Thoracic aorta (tissue), 2 donors: ENCODE measurements around the gene PLXNA2. TPM values are rescaled to one million over a fixed set of nuclear protein-coding genes. Genes with fewer than 3 reads are reported as not detected.

ENCODE experiments used
- ATAC-seq: fragments of 150-250 bp; one replicate; pipeline ENCODE4 v1.8.0; 2017; ENCODE audit warnings: low read depth; ENCODE audit not compliant: insufficient number of reproducible peaks, low FRiP score
- DNase-seq: peaks from one replicate; pipeline ENCODE4 v3.0.0-alpha.2; 2020; ENCODE audit warnings: low spot score
- H3K27ac ChIP-seq, 2 donors: fragments of 200-600 bp; sonication (generic); 1 replicate in 1 of 2; 2 replicates in 1 of 2; pipeline ENCODE4 v1.5.1; 2016; ENCODE audit warnings: mild to moderate bottlenecking in 2 of 2, moderate library complexity in 2 of 2
- H3K27me3 ChIP-seq: fragments of 200-600 bp; sonication (generic); replicated peaks from 2 replicates; pipeline ENCODE4 v1.6.0; 2016; ENCODE audit warnings: mild to moderate bottlenecking; ENCODE audit not compliant: insufficient read depth
- H3K36me3 ChIP-seq: fragments of 200-600 bp; sonication (generic); one replicate; pipeline ENCODE4 v1.5.1; 2016
- H3K4me1 ChIP-seq, 2 donors: fragments of 200-600 bp; sonication (generic); 1 replicate in 1 of 2; 2 replicates in 1 of 2; pipeline versions ENCODE4 v1.5.1 to v1.6.0; 2016; ENCODE audit warnings: low read depth in 2 of 2, mild to moderate bottlenecking in 1 of 2; ENCODE audit not compliant: control insufficient read depth in 1 of 2
- H3K4me3 ChIP-seq: fragments of 200-600 bp; sonication (generic); 2 replicates; pipeline ENCODE4 v1.5.1; 2016; ENCODE audit warnings: mild to moderate bottlenecking
- H3K9me3 ChIP-seq: fragments of 200-600 bp; sonication (generic); 2 replicates; pipeline ENCODE4 v1.5.1; 2016
- CTCF ChIP-seq: fragments of 200-600 bp; sonication (generic); IDR thresholded peaks from one replicate; pipeline ENCODE4 v1.5.1; 2019; ENCODE audit warnings: antibody characterized with exemption
- total RNA-seq, 2 donors: library from RNA; depleted of rRNA; stranded (reverse); fragments of >200 nt; gene quantifications; one replicate each; pipeline versions ENCODE4 v1.1.0 to v1.2.3, GENCODE V29; 2016

Gene PLXNA2
- total RNA-seq, 2 donors from 2014 or later = 30.2 to 62.2 TPM

DNA sequence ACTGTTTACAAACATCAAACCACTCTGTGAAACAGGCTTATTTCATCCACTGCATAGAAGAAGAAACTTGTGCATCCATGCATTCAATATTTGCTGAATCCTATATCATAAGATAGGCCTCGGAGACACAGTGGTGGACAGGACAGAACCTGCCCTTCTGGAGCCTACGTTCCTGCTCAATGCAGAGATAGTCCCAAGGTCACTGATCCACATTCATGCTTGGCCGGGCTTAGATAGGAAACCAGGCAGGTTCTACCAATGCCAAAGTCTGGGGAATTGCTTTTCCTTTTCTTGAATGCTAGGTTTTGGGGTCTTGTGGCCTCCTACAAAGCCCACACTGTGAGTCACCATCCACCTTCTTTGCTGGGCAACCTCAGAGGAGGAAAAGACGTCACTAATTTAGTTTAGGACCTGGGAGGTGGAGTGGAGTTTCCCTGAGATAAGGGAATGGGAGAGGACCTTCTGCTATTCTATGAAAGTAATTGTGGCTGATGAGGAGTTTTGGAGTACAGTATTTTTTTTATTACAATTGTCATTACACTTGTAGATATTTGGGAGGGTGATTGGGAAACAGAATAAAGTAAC lies 233.6 kb downstream of the PLXNA2 start:
- no peak for TF ChIP-seq CTCF
- Histone ChIP-seq H3K36me3 (no peaks in the 10 kb centered on the region), H3K27ac (no peak overlapping the region), H3K4me1 (no peaks in the 10 kb centered on the region), H3K9me3 (no peaks in the 10 kb centered on the region), H3K27me3 (no peaks in the 10 kb centered on the region), H3K4me3 (no peak overlapping the region)
- ATAC-seq = no peak
- DNase-seq = no peak

- Histone ChIP-seq H3K27me3 (no peaks in the 10 kb centered on the region), H3K4me1 (no peaks in the 10 kb centered on the region), H3K4me3 (no peak overlapping the region), H3K27ac (no peak overlapping the region), H3K36me3 (no peaks in the 10 kb centered on the region), H3K9me3 (no peaks in the 10 kb centered on the region)
- TF ChIP-seq CTCF = no peak
- DNase-seq = no peak
- ATAC-seq = no peak
Observed at GRCh38 chr1:208009706-208010444, 234.3 kb downstream of the PLXNA2 start.

GRCh38 chr1:208009303-208009702 lies 234.9 kb downstream of the PLXNA2 start:
- peaks cover 0 to 5% of the 10 kb centered on the region in 2 donors for H3K4me1 ChIP-seq
- no peaks in the 10 kb centered on the region for H3K9me3 ChIP-seq
- no peaks in the 10 kb centered on the region for H3K27me3 ChIP-seq
- DNase-seq = no peak
- no peak for TF ChIP-seq CTCF
- no peak for ATAC-seq
- no peaks in the 10 kb centered on the region for H3K36me3 ChIP-seq
- H3K27ac ChIP-seq = no peak overlapping the region
- H3K4me3 ChIP-seq = no peak overlapping the region

DNA sequence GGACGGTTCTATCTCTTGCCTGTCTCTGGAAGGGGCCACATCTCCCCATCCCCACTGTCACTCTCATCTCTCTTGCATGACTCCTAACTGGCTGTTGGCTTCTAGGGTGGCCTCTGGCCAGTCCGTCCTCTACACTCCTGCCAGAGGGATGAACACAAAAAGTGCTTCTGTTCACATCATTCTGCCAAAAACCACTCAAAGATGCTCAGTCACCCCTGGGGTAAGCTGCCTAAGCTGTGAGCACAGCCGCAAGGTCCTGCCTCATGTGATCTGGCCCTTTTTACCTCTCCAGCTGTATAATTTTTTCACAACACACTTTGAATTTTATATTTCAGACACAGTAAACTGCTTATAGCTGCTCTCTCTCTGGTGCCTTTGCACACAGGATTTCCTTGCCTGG lies 235.7 kb downstream of the PLXNA2 start:
- Histone ChIP-seq H3K27me3 (no peaks in the 10 kb centered on the region), H3K4me1 (peaks cover 0 to 5% of the 10 kb centered on the region in 2 donors), H3K9me3 (no peaks in the 10 kb centered on the region), H3K27ac (no peak overlapping the region), H3K36me3 (no peaks in the 10 kb centered on the region), H3K4me3 (no peak overlapping the region)
- DNase-seq = no peak
- no peak for TF ChIP-seq CTCF
- no peak for ATAC-seq

DNA sequence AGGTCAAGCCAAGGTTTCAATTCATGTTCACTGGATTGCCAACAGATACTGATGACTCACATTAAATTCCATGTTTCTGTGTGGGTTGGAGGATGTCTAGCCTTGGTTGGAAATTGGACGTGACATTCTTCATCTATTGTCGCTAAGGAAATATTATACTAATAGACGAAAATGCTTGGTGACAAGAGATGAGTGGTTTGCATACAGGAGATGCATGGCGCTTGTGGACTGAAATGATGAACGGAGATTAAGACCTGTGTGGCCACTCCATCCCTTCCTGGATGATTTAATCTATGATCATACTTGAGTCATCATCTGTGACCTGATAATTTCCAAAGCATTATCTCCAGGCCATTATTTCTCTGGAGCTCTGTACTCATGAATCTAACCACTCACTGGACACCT lies 236.2 kb downstream of the PLXNA2 start:
- Histone ChIP-seq H3K27me3 (no peaks in the 10 kb centered on the region), H3K36me3 (no peaks in the 10 kb centered on the region), H3K27ac (no peak overlapping the region), H3K9me3 (no peaks in the 10 kb centered on the region), H3K4me1 (peaks cover 0 to 5% of the 10 kb centered on the region in 2 donors), H3K4me3 (no peak overlapping the region)
- no peak for TF ChIP-seq CTCF
- DNase-seq = no peak
- ATAC-seq = no peak
